Vagina (tissue), 2 donors: ENCODE results near the gene POMGNT2.

Source experiments
- POLR2AphosphoS5 ChIP-seq, 2 donors: sonication (generic); formaldehyde crosslinking; IDR thresholded peaks; one replicate each; pipeline ENCODE4 v1.9.0; 2017; ENCODE audit warnings: antibody characterized with exemption in 2 of 2, mild to moderate bottlenecking in 2 of 2, low read depth in 1 of 2; ENCODE audit not compliant: insufficient read depth in 1 of 2
- TF ChIP-seq, protein P1 (sequence below), 3 experiments: fragments of 450-650 bp in 2 of 3; fragments of 200-600 bp in 1 of 3; sonication (generic) in 1 of 3; IDR thresholded peaks; one replicate each; pipeline ENCODE4 v1.5.1; 2017 to 2019; ENCODE audit warnings: antibody characterized with exemption in 3 of 3, mild to moderate bottlenecking in 2 of 3, moderate library complexity in 2 of 3

DNA sequence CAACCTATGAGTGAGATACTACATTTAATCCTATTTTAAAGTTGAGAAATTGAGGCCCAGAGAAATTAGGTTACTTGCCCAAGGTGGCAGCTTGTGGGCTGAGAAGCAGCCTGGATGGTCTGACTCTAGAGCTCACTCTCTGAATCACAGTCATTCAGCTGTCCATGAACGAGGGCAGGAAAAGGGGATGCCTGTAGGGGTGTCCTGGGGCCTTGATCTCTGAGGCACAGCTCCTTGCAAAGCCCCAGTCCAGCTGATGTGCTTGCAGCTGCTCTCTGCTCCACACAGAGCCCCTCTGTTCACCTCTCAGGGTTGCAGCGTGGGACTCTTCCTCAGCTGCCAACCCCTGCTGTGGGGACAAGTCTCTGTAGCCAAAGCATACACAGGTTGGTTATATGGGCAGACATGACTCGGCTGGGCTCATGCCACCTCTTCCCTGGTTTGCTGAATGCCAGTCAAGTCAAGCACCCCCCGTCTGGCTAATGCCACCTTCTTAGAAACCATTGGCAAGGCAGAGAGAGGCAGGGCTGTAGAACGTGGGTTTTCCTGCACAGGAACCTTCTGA is 70.0 kb downstream of the POMGNT2 start:
- TF ChIP-seq, protein P1, sequence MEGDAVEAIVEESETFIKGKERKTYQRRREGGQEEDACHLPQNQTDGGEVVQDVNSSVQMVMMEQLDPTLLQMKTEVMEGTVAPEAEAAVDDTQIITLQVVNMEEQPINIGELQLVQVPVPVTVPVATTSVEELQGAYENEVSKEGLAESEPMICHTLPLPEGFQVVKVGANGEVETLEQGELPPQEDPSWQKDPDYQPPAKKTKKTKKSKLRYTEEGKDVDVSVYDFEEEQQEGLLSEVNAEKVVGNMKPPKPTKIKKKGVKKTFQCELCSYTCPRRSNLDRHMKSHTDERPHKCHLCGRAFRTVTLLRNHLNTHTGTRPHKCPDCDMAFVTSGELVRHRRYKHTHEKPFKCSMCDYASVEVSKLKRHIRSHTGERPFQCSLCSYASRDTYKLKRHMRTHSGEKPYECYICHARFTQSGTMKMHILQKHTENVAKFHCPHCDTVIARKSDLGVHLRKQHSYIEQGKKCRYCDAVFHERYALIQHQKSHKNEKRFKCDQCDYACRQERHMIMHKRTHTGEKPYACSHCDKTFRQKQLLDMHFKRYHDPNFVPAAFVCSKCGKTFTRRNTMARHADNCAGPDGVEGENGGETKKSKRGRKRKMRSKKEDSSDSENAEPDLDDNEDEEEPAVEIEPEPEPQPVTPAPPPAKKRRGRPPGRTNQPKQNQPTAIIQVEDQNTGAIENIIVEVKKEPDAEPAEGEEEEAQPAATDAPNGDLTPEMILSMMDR (IDR thresholded peaks at IDR 0.05): no peak
- no peak for TF ChIP-seq POLR2AphosphoS5 (IDR thresholded peaks at IDR 0.05; ENCODE audit: insufficient read depth in 1 of 2, low read depth in 1 of 2)
